ENCODE data around the gene MPEG1. TPM values are rescaled to one million over a fixed set of nuclear protein-coding genes. Genes with fewer than 3 reads are reported as not detected.

The MPEG1 gene
- total RNA-seq, 1 donor from 2014 or later = not detected

DNA sequence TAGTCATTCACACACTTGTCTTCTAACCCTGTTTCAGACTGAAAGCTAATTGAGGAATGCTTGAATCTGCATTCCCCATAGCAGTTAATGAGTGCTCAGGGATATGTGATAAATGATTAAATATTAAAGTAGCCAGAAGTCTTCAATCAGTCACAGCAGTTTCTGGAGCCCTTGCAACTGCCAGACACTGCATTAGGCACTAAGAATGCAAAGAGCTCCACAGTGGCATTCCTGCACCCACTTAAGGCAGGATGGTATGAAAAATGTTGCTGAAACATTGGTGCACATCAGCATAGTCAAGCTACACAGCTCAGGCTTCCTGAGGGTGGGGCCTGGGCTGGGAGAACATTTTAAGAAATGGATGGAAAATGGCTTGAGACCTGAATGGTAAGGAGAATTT, 34.3 kb downstream of the MPEG1 start:
- H3K4me3 Mint-ChIP-seq (ENCODE audit: low read depth) = no peak overlapping the region
- DNase-seq (ENCODE audit: low spot score, unreplicated experiment) = no peak
- H3K27ac Mint-ChIP-seq = peak overlapping the region; percentile 51
- TF ChIP-seq, protein P1, sequence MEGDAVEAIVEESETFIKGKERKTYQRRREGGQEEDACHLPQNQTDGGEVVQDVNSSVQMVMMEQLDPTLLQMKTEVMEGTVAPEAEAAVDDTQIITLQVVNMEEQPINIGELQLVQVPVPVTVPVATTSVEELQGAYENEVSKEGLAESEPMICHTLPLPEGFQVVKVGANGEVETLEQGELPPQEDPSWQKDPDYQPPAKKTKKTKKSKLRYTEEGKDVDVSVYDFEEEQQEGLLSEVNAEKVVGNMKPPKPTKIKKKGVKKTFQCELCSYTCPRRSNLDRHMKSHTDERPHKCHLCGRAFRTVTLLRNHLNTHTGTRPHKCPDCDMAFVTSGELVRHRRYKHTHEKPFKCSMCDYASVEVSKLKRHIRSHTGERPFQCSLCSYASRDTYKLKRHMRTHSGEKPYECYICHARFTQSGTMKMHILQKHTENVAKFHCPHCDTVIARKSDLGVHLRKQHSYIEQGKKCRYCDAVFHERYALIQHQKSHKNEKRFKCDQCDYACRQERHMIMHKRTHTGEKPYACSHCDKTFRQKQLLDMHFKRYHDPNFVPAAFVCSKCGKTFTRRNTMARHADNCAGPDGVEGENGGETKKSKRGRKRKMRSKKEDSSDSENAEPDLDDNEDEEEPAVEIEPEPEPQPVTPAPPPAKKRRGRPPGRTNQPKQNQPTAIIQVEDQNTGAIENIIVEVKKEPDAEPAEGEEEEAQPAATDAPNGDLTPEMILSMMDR (IDR thresholded peaks at IDR 0.05; ENCODE audit: unreplicated experiment) = no peak
- H3K36me3 Mint-ChIP-seq (ENCODE audit: insufficient read depth) = peaks cover 39% of the 10 kb centered on the region
- peaks cover 45% of the 10 kb centered on the region for H3K4me1 Mint-ChIP-seq (ENCODE audit: low read depth)
- H3K27me3 Mint-ChIP-seq = no peaks in the 10 kb centered on the region
- H3K9me3 Mint-ChIP-seq (ENCODE audit: low read depth) = peaks cover 2% of the 10 kb centered on the region

DNA sequence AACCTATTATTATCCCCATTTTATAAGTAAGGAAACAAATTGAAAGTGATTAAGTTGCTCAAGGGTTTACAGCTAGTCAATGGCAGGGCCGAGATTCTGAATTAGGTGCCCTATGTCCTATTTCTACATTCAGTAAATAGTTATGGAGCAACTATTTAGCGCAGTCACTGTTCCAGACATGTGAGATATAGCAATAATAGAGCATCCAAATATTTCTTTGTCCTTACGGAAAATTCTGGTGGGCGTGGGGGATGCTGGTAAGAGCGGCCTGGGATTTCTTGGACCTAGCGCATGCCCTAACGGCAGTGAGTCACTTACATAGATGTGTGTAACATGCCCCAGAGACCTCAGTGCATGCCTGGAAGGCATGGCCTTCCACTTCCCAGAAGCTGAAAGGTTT, 36.4 kb downstream of the MPEG1 start:
- Mint-ChIP-seq H3K27ac (no peak overlapping the region), H3K27me3 (no peaks in the 10 kb centered on the region), H3K36me3 (ENCODE audit: insufficient read depth) (peaks cover 23% of the 10 kb centered on the region), H3K4me1 (ENCODE audit: low read depth) (peaks cover 52% of the 10 kb centered on the region), H3K9me3 (ENCODE audit: low read depth) (peaks cover 2% of the 10 kb centered on the region), H3K4me3 (ENCODE audit: low read depth) (no peak overlapping the region)
- TF ChIP-seq, protein P1 (IDR thresholded peaks at IDR 0.05; ENCODE audit: unreplicated experiment) = no peak
- no peak for DNase-seq (ENCODE audit: low spot score, unreplicated experiment)

DNA sequence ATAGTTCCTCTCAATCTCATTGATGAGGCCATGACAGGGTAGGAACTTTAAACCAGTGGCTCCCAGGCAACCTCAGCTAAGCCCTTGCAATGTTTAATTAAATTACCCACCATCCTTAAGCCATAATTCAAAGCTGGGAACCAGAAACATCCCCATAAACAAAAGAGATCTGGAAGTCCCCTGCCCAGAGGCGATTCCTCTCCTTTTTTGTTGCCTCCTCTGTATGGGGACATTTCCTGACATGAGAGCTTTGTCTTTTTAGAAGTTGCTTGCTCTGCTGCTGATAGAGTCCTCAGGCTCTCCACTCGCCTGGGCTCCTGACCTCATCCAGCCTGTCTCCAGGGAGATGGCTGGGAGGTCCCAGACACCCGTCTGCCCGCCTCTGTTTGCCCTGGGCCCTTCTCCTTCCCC, 37.6 kb downstream of the MPEG1 start:
- Mint-ChIP-seq H3K9me3 (ENCODE audit: low read depth) (peaks cover 2% of the 10 kb centered on the region), H3K4me1 (ENCODE audit: low read depth) (peaks cover 44% of the 10 kb centered on the region), H3K27ac (peak overlapping the region; percentile 98), H3K36me3 (ENCODE audit: insufficient read depth) (peaks cover 22% of the 10 kb centered on the region), H3K4me3 (ENCODE audit: low read depth) (peak overlapping the region; percentile 95), H3K27me3 (no peaks in the 10 kb centered on the region)
- TF ChIP-seq, protein P1 (IDR thresholded peaks at IDR 0.05; ENCODE audit: unreplicated experiment) = no peak
- DNase-seq (ENCODE audit: low spot score, unreplicated experiment) = no peak

DNA sequence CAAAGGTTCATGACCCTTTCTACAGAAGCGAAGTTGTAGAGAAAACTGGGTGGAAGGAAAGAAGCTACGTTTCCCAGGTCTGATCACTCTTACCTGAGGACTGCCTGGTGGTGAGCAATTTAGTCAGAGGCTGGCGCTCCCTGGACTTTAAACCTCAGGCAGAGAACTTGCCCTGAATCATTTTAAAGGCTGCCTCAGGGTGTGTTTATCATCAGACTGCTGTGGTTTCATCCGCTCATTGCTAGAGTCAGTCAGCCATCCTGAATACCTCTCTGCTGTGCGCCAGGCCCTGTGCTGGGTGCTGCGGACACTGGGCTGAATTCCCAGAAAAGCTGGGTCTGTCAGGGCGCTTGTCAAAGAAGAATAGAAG, 38.1 kb downstream of the MPEG1 start:
- H3K27ac Mint-ChIP-seq = peak overlapping the region; percentile 98
- H3K9me3 Mint-ChIP-seq (ENCODE audit: low read depth) = peaks cover 2% of the 10 kb centered on the region
- H3K4me3 Mint-ChIP-seq (ENCODE audit: low read depth) = peak overlapping the region; percentile 95
- H3K4me1 Mint-ChIP-seq (ENCODE audit: low read depth) = peaks cover 43% of the 10 kb centered on the region
- TF ChIP-seq, protein P1 (IDR thresholded peaks at IDR 0.05; ENCODE audit: unreplicated experiment) = no peak
- DNase-seq (ENCODE audit: low spot score, unreplicated experiment) = no peak
- H3K27me3 Mint-ChIP-seq = no peaks in the 10 kb centered on the region
- H3K36me3 Mint-ChIP-seq (ENCODE audit: insufficient read depth) = peaks cover 21% of the 10 kb centered on the region

DNA sequence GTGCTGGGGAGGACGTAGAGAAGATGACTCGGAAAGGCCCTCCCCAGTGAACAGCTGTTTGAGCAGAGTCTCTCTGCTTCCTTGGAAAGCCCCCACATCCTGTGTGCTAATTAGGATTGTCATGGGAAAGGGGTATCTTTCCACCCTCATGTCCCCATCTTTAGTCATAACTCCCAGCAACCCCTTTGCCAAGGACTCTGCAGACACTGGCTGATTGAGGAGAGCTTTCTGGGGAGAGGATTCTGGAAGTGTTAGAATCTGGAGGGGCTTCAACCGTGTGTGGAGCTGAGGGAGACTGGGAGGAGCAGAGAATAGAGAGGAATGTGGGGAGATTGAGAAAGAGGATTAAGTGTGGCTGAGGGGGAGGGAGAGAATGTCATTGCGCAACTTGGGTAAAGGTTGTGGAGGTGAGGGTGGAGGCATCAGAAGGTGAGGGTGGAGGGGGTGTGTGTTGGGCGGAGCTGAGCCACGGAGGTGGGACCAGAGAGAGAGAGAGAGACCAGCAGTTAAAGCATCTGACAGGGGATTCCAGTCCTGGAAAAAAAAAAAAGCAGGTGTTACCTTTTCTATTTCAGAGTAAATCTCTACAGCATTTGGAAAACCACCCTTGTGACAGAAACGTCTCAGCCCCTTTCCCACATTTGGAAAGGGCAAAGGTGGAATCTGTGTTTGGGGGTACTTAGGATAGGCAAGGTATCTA, 38.6 kb downstream of the MPEG1 start:
- TF ChIP-seq, protein P1 (IDR thresholded peaks at IDR 0.05; ENCODE audit: unreplicated experiment) = no peak
- peaks cover 43% of the 10 kb centered on the region for H3K4me1 Mint-ChIP-seq (ENCODE audit: low read depth)
- no peak for DNase-seq (ENCODE audit: low spot score, unreplicated experiment)
- peak overlapping the region; percentile 98 for H3K27ac Mint-ChIP-seq
- peaks cover 17% of the 10 kb centered on the region for H3K36me3 Mint-ChIP-seq (ENCODE audit: insufficient read depth)
- peak overlapping the region; percentile 95 for H3K4me3 Mint-ChIP-seq (ENCODE audit: low read depth)
- H3K9me3 Mint-ChIP-seq (ENCODE audit: low read depth) = no peaks in the 10 kb centered on the region
- H3K27me3 Mint-ChIP-seq = no peaks in the 10 kb centered on the region

Measured in progenitor cell of endocrine pancreas (in vitro differentiated cells).